ENCODE results near the gene INSYN2B.
"Not testable (repeated sequence)": the region's sequence is repeated elsewhere in the genome, so short reads cannot be mapped to it uniquely, and the experiment has no call there.

INSYN2B gene

GRCh38 chr5:169970911-169971765 is 9.2 kb downstream of the INSYN2B start:
- DNase-seq, result no peak

GRCh38 chr5:169970339-169970738 is 10.0 kb downstream of the INSYN2B start:
- no peak for DNase-seq

GRCh38 chr5:169964246-169964645 is 16.0 kb downstream of the INSYN2B start:
- no peak for DNase-seq

DNA sequence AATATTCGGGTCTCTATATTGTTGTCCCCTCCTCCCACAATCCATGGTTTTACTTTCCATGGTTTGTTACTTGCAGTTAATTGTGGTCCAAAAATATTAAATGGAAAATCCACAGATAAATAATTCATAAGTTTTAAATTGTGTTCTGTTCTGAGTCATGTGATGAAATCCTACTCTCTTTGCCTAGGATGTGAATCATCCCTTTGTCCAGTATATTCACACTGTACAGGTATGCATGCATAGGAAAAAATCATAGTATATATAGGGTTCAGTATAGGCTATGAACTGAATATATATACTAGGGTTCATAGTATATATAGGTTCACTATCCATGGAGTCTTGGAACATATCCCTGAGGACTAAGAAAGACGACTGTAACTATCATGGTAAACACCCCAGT is 19.6 kb downstream of the INSYN2B start:
- DNase-seq, result no peak

- no peak for DNase-seq
Observed at GRCh38 chr5:169958278-169958677, 22.0 kb downstream of the INSYN2B start.

- no peak for DNase-seq
Observed at GRCh38 chr5:169956756-169957155, 23.5 kb downstream of the INSYN2B start.

DNA sequence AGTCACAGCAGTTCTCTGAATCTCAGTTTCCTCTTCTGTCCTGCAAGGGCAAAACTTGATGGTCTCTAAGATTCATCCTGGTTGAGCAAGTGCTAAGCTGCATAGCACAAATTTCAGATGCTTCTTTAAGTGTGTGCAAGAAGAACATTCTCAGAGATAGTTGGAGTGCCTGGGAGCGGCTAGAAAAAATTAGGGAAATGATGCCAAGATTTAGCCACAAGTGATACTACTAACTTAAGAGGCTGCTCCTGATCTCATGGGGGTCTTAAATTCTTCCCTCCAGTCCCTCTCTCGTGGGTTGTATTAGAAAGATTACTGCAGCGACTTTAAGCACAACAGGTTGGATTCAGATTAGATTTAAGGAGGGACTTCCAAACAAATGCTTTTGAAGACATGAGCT is 24.2 kb downstream of the INSYN2B start:
- DNase-seq, result no peak

- no peak for DNase-seq
Observed at GRCh38 chr5:169954786-169955185, 25.5 kb downstream of the INSYN2B start.

DNA sequence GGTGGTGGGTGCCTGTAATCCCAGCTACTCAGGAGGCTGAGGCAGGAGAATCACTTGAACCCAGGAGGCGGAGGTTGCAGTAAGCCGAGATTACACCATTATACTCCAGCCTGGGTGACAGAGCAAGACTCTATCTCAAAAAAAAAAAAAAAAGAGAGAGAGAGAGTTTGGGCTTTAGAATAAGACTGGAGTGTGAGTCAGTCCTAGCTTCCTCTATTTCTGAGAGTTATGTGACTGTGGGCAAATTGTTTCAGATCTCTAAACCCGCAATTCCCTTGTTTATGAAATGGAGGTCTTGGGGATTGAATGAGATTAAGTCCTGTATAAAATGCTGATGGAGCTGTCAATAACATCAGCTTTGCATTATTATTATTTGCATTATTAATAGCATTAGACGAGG is 27.1 kb downstream of the INSYN2B start:
- DNase-seq, result not testable (repeated sequence)

GRCh38 chr5:169950333-169950732 is 30.0 kb downstream of the INSYN2B start:
- DNase-seq, result no peak

GRCh38 chr5:169946743-169947295 is 33.5 kb downstream of the INSYN2B start:
- no peak for DNase-seq

GRCh38 chr5:169945831-169946261 is 34.4 kb downstream of the INSYN2B start:
- no peak for DNase-seq

DNA sequence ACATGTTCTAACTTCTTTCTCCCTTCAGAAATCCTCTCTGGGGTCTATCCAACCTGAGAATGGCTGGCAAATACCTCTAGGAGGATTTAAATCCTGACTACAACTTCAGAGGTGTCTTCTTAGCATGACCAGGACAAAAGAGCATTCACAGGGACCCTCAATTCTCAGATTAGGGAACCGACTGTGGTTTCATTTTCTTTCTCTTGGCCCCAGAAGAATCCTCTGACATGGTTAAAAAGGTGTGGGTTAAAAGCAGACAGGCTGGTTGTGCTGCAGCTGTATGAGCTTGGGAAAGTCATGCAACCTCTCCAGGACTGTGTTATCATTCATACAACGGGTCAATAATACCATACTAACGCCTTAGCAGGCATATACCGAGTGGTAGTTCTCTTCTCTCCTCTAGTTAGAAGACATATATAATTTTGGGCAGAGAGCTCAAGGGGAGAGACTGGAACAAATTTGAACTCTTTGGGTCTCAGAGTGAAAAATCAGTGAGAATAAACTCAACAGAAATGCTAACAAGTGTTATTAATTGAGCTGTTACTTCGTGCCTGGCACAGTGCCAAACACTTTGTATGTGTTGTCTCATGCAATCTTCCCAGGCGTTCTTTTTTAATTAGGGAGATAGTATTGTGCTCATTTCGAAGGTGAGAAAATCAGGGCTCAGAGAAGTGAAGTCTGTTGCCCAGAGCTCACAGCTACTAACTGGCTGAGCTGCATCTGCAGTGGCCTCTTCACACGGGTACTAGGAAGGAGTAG is 35.2 kb downstream of the INSYN2B start:
- no peak for DNase-seq

DNA sequence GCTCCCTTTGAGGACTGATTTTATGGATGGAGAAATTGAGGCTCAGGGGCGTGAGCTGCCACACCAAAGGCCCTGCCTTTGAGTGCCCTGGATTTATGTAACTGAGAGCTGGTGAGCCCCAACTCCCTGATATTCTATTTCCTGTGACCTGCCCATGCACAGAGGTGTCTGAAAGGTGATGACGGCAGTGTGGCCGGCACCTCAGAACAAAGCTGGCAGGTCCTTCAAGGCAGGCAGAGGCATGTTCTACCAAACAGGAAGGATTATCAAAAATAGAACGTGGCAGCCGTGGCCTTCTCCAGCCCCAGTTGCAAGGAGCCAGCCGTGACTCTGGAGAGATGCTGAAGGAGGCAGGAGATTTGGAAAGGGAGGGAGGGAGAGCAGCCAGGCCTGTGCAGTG is 36.2 kb downstream of the INSYN2B start:
- DNase-seq, result no peak

GRCh38 chr5:169943026-169943425 is 37.3 kb downstream of the INSYN2B start:
- no peak for DNase-seq

- DNase-seq, result no peak
Observed at GRCh38 chr5:169942181-169942580, 38.1 kb downstream of the INSYN2B start.

DNA sequence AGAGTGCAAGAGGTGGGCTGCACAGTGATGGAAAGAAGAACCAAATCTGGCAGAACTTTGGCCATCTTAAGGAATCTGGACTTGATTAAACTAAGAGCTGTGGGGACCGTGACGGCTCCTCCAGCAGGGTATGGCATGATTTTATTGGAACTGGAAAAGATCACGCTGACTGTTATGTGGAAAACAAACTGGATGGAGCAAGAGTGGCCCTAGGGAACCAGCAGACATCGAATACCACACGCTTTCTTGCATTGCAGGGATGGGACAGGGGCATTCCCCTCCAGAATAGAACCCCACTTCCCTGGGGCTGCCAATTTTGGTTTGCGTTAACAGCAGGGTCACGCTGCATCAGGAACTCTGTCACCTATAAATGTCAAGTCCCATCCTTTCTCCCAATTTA is 38.8 kb downstream of the INSYN2B start:
- DNase-seq, result no peak

DNA sequence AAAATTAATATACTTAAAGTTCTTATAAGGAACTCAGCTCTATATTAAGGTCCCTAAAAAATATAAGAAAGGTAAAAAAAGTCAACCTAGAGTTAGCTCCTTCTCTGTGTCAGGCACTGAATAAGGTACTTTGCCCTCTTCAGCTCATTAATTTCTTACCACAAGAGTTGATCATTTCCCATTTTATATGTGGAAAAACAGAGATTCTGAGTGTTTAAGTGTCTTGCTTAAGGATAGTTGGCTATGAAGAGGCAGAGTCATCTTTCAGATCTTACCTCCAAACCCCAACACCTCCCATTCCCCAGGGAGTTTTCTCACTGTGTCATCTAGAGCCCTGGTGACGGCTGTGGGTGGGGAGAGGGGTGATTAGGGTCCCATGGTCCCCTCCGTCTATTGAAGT is 40.6 kb downstream of the INSYN2B start:
- no peak for DNase-seq

DNA sequence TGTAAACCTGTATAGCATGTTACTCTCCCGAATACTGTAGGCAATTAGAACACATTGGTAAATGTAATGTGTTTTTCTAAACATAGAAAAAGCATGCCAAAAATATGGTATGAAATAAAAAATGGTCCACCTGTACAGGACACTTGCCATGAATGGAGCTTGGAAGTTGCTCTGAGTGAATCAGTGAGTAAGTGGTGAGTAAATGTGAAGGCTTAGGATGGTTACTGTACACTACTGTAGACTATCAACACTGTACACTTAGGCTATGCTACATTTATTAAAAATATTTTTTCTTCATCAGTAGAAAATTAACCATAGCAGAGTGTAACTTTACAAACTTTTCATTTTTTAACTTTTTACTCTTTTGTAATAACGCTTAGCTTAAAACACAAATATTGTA is 41.9 kb downstream of the INSYN2B start:
- no peak for DNase-seq

DNA sequence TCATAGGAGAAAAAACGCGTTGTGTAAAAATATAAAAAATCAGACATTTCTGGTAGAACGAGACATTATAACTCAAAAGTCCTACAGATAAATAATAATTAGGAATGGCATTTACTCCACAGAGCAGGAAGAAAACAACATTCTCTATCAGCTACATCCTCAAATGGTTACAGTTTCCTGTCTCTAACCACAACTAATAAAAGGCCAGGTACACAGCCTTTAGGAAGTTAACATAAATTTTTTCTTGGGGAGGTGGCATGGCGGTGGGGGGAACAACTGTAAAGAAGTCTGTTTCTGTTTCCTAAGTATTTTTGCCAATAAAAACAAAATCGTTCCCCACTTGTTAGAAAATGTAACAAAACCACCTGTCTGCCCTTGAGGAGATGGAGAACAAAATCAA is 44.5 kb downstream of the INSYN2B start:
- DNase-seq, result no peak

DNA sequence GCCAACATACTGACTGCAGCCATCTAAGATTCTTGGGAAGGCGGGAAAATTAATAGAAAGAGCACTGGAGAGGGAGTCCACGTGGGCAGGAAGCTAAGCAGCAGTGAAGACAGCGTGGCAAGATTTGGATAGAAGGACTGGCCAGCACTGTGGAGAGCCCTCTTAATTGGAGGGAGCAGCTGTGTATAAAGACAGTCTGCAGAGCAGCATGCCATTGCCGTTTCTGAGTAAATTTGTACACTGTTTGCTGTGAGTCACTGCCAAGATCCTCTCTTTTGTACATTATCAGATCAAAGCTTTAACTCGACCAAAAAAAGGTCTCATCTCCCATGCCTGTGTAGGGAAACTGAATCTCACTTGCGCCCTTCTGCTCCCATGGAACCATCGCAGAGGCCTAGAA is 45.3 kb downstream of the INSYN2B start:
- no peak for DNase-seq

DNA sequence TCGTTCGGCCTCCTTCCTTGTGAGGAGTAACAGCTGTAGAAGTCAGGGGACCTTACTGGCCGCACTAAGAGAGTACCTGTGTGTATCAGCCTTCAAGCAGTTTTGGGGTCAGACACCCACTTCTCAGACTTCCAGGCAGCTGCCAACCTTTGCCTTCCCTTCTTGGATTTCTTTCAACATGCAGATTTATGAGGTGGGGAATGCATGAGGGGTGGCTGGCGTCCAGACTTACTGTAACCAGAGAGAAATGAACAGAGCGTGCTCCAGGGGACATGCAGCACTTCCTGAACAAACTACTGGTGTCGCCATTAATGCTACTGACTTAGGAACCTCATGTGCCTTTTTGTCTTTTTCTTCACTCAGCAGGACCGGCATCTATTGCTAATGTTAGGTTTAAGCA is 46.7 kb downstream of the INSYN2B start:
- DNase-seq, result no peak

- no peak for DNase-seq
Observed at GRCh38 chr5:169933127-169933526, 47.2 kb downstream of the INSYN2B start.

GRCh38 chr5:169923988-169924387 is 56.3 kb downstream of the INSYN2B start:
- no peak for DNase-seq
